Right kidney (tissue), 9 donors: ENCODE measurements around the gene BEX5.
"Not testable (repeated sequence)": the region's sequence is repeated elsewhere in the genome, so short reads cannot be mapped to it uniquely, and the experiment has no call there.

Experiments used
- DNase-seq: peaks from one replicate; pipeline ENCODE4 v3.0.0-alpha.2; 2016
- long read RNA-seq, 8 donors: transcript quantifications; one replicate each; lab custom pipeline, GENCODE V29; 2026

The BEX5 gene
- long read RNA-seq, donor 1, partial matches to known transcripts: 0 of 4 reads
- long read RNA-seq, donor 1, other reads (novel, unspliced or antisense): 0 of 4 reads
- long read RNA-seq, donor 2, transcript BEX5-201 (3 exons, 857 nt): major isoform, 7 of 7 reads
- long read RNA-seq, donor 2, partial matches to known transcripts: 0 of 7 reads
- long read RNA-seq, donor 2, other reads (novel, unspliced or antisense): 0 of 7 reads
- long read RNA-seq, donor 3, partial matches to known transcripts: 7 of 11 reads
- long read RNA-seq, donor 3, other reads (novel, unspliced or antisense): 0 of 11 reads
- long read RNA-seq, donor 4, partial matches to known transcripts: 0 of 4 reads
- long read RNA-seq, donor 4, other reads (novel, unspliced or antisense): 0 of 4 reads
- long read RNA-seq, donor 5, transcript BEX5-201 (3 exons, 857 nt): major isoform, 13 of 13 reads
- long read RNA-seq, donor 5, partial matches to known transcripts: 0 of 13 reads
- long read RNA-seq, donor 5, other reads (novel, unspliced or antisense): 0 of 13 reads
- long read RNA-seq, donor 6, transcript BEX5-201 (3 exons, 857 nt): major isoform, 10 of 10 reads
- long read RNA-seq, donor 6, partial matches to known transcripts: 0 of 10 reads
- long read RNA-seq, donor 6, other reads (novel, unspliced or antisense): 0 of 10 reads
- long read RNA-seq, donor 7, transcript BEX5-201 (3 exons, 857 nt): major isoform, 10 of 10 reads
- long read RNA-seq, donor 7, partial matches to known transcripts: 0 of 10 reads
- long read RNA-seq, donor 7, other reads (novel, unspliced or antisense): 0 of 10 reads
- long read RNA-seq, donor 8, transcript BEX5-201 (3 exons, 857 nt): major isoform, 9 of 9 reads
- long read RNA-seq, donor 8, partial matches to known transcripts: 0 of 9 reads
- long read RNA-seq, donor 8, other reads (novel, unspliced or antisense): 0 of 9 reads

GRCh38 chrX:102155806-102156179 lies at the start of gene BEX5:
TSS of gene BEX5 (minus strand) at chrX:102155977. CDS start at chrX:102154265, 1,712 bp downstream.
- DNase-seq: no peak

- DNase-seq: no peak
These were observed 30.4 kb upstream of the BEX5 start for GRCh38 chrX:102185967-102186720.

- peak; percentile 65 for DNase-seq
These were observed 624 bp downstream of the BEX5 start for GRCh38 chrX:102154900-102155805.

DNA sequence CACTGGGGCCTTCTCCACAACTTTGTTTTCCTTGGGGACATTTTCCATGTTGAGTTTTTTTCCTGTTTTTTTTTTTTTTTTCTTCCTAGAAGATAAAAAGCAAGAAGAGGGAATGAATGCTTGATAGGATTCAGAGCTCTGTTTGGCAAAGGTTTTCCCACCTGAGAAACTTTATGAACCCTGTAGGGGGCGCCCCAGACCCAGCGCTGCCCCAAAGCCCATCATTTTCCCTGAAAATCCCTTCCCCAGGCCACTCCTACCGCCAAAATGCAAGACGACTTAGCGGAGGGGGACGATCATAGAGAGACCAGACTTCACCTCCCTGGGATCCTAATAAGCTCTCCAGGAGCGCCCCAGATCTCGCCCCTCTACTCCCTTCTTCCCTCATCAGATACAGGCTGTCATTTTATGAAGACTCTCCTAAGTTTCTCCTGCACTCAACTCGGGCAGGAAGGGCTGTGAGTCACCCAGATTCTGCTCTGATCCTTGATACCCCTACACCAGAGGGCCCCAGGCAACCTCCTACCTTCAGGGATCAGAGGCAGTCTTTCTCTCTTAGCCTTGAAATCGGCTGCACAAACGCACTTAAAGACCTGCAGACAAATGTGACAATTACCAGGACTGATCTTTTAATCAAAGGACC lies 1.4 kb downstream of the BEX5 start:
- peak; percentile 21 for DNase-seq

GRCh38 chrX:102142274-102142673 lies 13.5 kb downstream of the BEX5 start, which contains the start of gene TCEAL6:
TSS of gene TCEAL6 (minus strand) at chrX:102142481.
- not testable (repeated sequence) for DNase-seq

DNA sequence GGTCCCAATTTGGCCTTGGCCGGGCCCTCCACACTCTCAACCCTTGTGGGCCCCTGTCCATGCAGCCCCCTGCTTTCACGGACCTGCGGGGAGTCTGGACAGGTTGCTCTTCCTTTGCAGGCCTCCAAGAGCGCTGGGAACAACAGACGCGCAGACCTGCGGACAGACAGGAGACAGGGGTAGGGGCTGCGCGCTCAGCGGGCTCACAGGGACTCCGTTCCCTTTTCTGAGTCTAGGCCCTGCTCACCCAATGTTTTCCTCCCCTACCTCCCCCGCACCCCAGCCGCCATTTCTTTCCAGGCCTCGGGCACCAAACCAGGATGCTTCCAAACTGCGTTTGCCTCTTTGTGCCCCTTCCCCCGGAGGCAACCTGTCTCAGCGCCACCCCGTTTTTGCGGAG lies 14.1 kb downstream of the BEX5 start:
- DNase-seq: not testable (repeated sequence)

DNA sequence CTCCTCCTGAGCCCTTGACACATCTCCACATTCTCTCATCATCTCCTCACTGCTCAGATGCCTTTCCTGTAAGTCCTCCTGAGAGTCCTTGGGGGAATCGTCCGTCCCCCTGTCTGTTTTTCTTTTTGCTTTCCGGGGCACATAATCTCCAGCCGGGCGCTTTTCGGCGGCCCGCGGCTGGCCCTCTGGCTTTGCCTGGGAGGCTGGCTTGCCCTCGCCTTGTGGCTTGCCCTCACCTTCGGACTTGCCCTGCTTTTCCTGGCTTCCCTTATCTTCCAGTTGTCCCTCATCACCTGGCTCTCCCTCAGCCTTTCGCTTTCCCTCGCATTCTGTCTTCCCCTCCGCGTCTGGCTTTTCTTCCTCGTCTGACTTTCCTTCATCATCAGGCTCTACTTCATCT lies 14.9 kb downstream of the BEX5 start:
- DNase-seq: not testable (repeated sequence)

DNA sequence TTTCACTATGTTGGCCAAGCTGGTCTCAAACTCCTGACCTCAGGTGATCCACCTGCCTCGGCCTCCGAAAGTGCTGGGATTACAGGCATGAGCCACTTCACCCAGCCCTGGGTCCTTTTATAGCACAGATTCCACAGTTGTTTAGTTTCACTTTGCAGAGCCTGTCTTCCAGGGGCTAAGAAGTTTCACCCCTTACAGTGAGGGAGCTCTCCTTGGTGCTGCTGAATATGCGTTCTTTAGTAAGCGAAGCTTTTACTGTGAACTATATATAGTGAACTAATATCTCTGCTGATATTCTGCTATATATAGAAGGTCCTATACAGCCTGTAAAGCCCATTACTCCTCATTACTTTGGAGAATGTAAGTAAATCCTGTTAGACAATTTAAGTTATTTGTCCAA lies 17.7 kb downstream of the BEX5 start:
- no peak for DNase-seq

DNA sequence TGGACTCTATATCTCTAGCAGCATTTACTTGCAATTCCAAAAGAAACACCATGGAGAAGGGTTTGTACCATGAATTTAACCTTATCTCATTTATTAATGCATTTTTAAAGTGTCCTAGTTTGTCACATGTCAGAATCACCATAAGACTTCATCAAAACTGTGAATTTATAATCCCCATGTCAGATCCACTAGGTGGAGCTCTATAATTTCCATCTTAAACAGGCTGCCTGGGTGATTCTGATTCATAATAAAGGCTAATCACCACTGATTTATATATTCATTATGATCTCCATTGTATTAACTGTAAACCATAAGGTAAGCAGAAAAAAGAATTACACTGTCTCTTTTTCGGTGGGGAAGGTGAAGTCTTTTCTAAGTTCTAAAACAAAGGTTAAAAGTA lies 26.3 kb downstream of the BEX5 start:
- no peak for DNase-seq

- no peak for DNase-seq
These were observed 28.9 kb downstream of the BEX5 start for GRCh38 chrX:102126863-102127262.

DNA sequence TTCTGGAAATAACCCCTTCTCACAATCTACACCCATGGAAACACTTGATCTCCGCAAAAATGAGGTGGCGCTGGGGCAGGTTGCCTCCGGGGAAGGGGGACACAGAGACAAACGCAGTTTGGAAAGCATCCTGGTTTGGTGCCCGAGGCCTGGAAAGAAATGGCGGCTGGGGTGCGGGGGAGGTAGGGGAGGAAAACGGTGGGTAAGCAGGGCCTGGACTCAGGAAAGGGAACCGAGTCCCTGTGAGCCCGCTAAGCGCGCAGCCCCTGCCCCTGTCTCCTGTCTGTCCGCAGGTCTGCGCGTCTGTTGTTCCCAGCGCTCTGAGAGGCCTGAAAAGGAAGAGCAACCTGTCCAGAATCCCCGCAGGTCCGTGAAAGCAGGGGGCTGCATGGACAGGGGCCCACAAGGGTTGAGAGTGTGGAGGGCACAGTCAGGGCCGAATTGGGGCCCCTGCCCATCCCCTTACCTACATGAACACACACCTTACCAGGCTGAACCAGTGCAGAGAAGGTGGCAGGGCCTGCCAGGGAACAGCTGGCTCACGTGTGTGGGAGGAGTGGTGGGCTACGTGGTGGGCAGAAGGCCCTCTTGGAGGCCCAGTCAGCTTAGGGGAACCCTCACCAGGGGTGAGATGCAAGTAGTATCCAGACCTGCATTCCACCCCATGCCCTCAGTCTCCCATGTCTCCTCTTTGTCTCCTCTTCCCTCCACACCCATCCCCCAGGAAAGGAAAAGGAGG lies 29.5 kb downstream of the BEX5 start:
- peak; percentile 16 for DNase-seq

- DNase-seq: peak; percentile 42
These were observed 30.3 kb downstream of the BEX5 start, which contains the start of gene TCEAL2 for GRCh38 chrX:102125436-102125835. TSS of gene TCEAL2 (plus strand) at chrX:102125679. CDS start at chrX:102126831, 1,152 bp downstream.

DNA sequence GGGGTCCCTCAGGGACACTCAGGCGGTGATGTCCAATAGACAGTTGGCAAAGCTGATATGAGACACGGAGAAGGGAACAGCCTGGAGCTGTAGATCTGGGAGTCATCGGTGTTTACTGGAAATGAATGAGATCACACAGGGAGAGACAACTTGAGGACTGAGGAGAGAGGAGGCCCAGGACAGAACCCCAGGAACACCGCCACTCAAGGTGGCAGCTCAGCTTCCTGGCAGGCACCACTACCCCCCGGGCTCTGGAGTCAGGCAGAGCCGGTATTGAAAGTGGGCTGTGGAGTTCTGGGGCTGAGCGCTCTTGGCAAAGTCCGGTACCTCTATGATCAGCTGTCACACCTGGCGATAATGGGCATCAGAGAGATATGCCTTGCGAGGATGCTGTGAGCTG lies 30.8 kb downstream of the BEX5 start:
- not testable (repeated sequence) for DNase-seq

DNA sequence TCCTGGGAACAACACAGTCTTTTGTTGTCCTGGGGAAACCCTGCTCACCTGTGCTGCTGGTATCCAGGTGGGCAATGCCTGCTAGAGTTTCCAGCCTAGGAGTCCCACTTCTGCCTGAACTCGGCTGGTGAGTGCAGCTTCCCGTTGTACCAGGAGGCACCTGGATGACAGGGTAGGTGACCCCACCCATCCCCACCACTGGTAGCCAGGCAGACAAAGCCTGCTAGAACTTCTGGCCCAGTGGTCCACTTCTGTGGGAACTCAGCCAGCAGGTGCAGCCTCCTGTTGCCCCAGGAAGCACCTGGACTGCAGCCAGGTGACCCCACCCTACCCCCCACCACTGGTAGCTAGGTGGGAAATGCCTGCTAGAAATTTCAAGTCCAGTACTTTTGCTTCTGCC lies 40.0 kb downstream of the BEX5 start:
- DNase-seq: no peak

DNA sequence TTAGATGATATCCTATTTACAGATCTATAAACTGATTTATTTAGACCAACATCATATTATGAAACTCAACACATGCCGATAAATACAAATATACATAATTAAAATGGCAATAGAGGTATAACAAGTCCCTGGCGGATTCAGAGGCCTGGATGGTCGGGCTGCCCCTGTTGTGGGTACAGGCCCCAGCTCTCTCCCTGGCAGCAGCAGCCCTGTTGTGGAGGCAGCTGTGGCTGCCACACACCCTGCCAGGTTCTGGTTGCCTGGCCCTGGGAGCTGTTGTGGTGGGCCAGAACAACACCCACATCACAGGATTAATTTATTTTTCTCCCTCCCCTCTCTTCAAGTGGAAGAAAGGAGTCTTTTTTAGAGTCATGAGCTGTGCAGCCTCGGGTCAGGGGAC lies 42.4 kb downstream of the BEX5 start:
- no peak for DNase-seq
